H9 (cell line): Measurements from ENCODE around the gene FHIT. TPM values are rescaled to one million over a fixed set of nuclear protein-coding genes. Genes with fewer than 3 reads are reported as not detected.

ENCODE experiments used
- DNase-seq: peaks from one replicate; pipeline ENCODE4 v3.0.0-alpha.2; 2017
- H2AFZ ChIP-seq: one replicate; pipeline ENCODE4 v1.6.1; 2013; ENCODE audit warnings: mild to moderate bottlenecking, low read length, control low read depth, moderate library complexity
- H2AK5ac ChIP-seq: 2 replicates; pipeline ENCODE4 v1.6.1; 2013; ENCODE audit warnings: low read length, control low read depth, mixed read lengths; ENCODE audit not compliant: insufficient read length
- H2BK120ac ChIP-seq: one replicate; pipeline ENCODE4 v1.6.1; 2013; ENCODE audit warnings: low read depth, mild to moderate bottlenecking, low read length, control low read depth, inconsistent platforms; ENCODE audit not compliant: poor library complexity, severe bottlenecking
- H2BK12ac ChIP-seq: 2 replicates; pipeline ENCODE4 v1.6.1; 2013; ENCODE audit warnings: low read length, control low read depth, mixed read lengths, low read depth; ENCODE audit not compliant: insufficient read length
- H2BK15ac ChIP-seq: 2 replicates; pipeline ENCODE4 v1.6.1; 2013; ENCODE audit warnings: low read depth, low read length, control low read depth
- H2BK20ac ChIP-seq: one replicate; pipeline ENCODE4 v1.6.1; 2013; ENCODE audit warnings: low read depth, mild to moderate bottlenecking, low read length, control low read depth, inconsistent platforms; ENCODE audit not compliant: poor library complexity, severe bottlenecking
- H2BK5ac ChIP-seq: 2 replicates; pipeline ENCODE4 v1.6.1; 2013; ENCODE audit warnings: low read length, control low read depth, mixed read lengths; ENCODE audit not compliant: insufficient read length
- H3K14ac ChIP-seq: 2 replicates; pipeline ENCODE4 v1.6.1; 2013; ENCODE audit warnings: low read length, control low read depth; ENCODE audit not compliant: insufficient read depth
- H3K18ac ChIP-seq: 2 replicates; pipeline ENCODE4 v1.6.1; 2013; ENCODE audit warnings: low read depth, mild to moderate bottlenecking, mixed read lengths, low read length, control low read depth; ENCODE audit not compliant: insufficient read length
- H3K23ac ChIP-seq: 2 replicates; pipeline ENCODE4 v1.6.1; 2013; ENCODE audit warnings: low read length, control low read depth, mixed read lengths, low read depth; ENCODE audit not compliant: insufficient read length
- H3K23me2 ChIP-seq: 2 replicates; pipeline ENCODE4 v1.6.1; 2013; ENCODE audit warnings: low read depth, mild to moderate bottlenecking, mixed read lengths, low read length, control low read depth; ENCODE audit not compliant: insufficient read length, poor library complexity, severe bottlenecking
- H3K27ac ChIP-seq: 2 replicates; pipeline ENCODE4 v1.5.1; 2013; ENCODE audit warnings: low read length, control low read depth, mixed read lengths, low read depth; ENCODE audit not compliant: insufficient read length
- H3K27me3 ChIP-seq: 2 replicates; pipeline ENCODE4 v1.6.1; 2013; ENCODE audit warnings: low read length, control low read depth, inconsistent platforms; ENCODE audit not compliant: insufficient read depth
- H3K4ac ChIP-seq: 2 replicates; pipeline ENCODE4 v1.6.1; 2013; ENCODE audit warnings: low read depth, mild to moderate bottlenecking, control low read depth, inconsistent platforms, low read length, moderate library complexity
- H3K4me1 ChIP-seq: 2 replicates; pipeline ENCODE4 v1.6.1; 2013; ENCODE audit warnings: low read length, control low read depth, inconsistent platforms; ENCODE audit not compliant: insufficient read depth
- H3K4me2 ChIP-seq: 2 replicates; pipeline ENCODE4 v1.6.1; 2013; ENCODE audit warnings: low read length, control low read depth, mixed read lengths; ENCODE audit not compliant: insufficient read length, insufficient read depth
- H3K56ac ChIP-seq: 2 replicates; pipeline ENCODE4 v1.6.1; 2013; ENCODE audit warnings: low read depth, mild to moderate bottlenecking, mixed read lengths, low read length, control low read depth; ENCODE audit not compliant: insufficient read length
- H3K79me1 ChIP-seq: 2 replicates; pipeline ENCODE4 v1.6.1; 2013; ENCODE audit warnings: low read depth, mild to moderate bottlenecking, moderate library complexity, low read length, control low read depth, inconsistent platforms; ENCODE audit not compliant: insufficient read depth, poor library complexity, severe bottlenecking
- H3K79me2 ChIP-seq: 2 replicates; pipeline ENCODE4 v1.6.1; 2013; ENCODE audit warnings: low read length, control low read depth, inconsistent platforms; ENCODE audit not compliant: insufficient read depth
- H3K9ac ChIP-seq: 2 replicates; pipeline ENCODE4 v1.6.1; 2013; ENCODE audit warnings: low read length, control low read depth, mixed read lengths; ENCODE audit not compliant: insufficient read length; ENCODE audit errors: extremely low read depth
- H3K9me3 ChIP-seq: one replicate; pipeline ENCODE4 v1.6.1; 2013; ENCODE audit warnings: low read depth, low read length, inconsistent platforms; ENCODE audit not compliant: control insufficient read depth
- H3T11ph ChIP-seq: one replicate; pipeline ENCODE4 v1.6.1; 2013; ENCODE audit warnings: mild to moderate bottlenecking, low read length, control low read depth, inconsistent platforms
- H4K20me1 ChIP-seq: one replicate; pipeline ENCODE4 v1.6.1; 2013; ENCODE audit not compliant: control insufficient read depth, insufficient read length, insufficient read depth
- H4K5ac ChIP-seq: 2 replicates; pipeline ENCODE4 v1.6.1; 2013; ENCODE audit warnings: low read depth, mild to moderate bottlenecking, mixed read lengths, low read length, control low read depth; ENCODE audit not compliant: insufficient read length
- H4K8ac ChIP-seq: replicated peaks from 2 replicates; pipeline ENCODE4 v1.6.1; 2013; ENCODE audit warnings: low read length, control low read depth, mixed read lengths, low read depth; ENCODE audit not compliant: insufficient read length
- H4K91ac ChIP-seq: 2 replicates; pipeline ENCODE4 v1.6.1; 2013; ENCODE audit warnings: low read depth, mild to moderate bottlenecking, moderate library complexity, mixed read lengths, low read length, control low read depth; ENCODE audit not compliant: insufficient read length
- H3K27ac Mint-ChIP-seq, 3 experiments: 2 replicates in 2 of 3; 3 replicates in 1 of 3; pipeline ENCODE4 v1.8.0; 2020 to 2021; ENCODE audit warnings: mixed read lengths in 3 of 3, mild to moderate bottlenecking in 1 of 3, moderate library complexity in 1 of 3
- H3K27me3 Mint-ChIP-seq: 2 replicates; pipeline ENCODE4 v1.8.0; 2021; ENCODE audit warnings: low read depth, mild to moderate bottlenecking, moderate library complexity, mixed read lengths
- H3K36me3 Mint-ChIP-seq, 3 experiments: 2 replicates in 2 of 3; 3 replicates in 1 of 3; pipeline ENCODE4 v1.8.0; 2020 to 2021; ENCODE audit warnings: low read depth in 3 of 3, mixed read lengths in 3 of 3; ENCODE audit not compliant: insufficient read depth in 1 of 3
- H3K4me1 Mint-ChIP-seq, 2 experiments: 2 replicates each; pipeline ENCODE4 v1.8.0; 2020; ENCODE audit warnings: mixed read lengths in 2 of 2
- H3K4me3 Mint-ChIP-seq, 2 experiments: 2 replicates in 1 of 2; 3 replicates in 1 of 2; pipeline ENCODE4 v1.8.0; 2020 to 2021; ENCODE audit warnings: mild to moderate bottlenecking in 2 of 2, mixed read lengths in 2 of 2, moderate library complexity in 1 of 2
- H3K9me3 Mint-ChIP-seq, 2 experiments: 2 replicates in 1 of 2; 3 replicates in 1 of 2; pipeline ENCODE4 v1.8.0; 2020; ENCODE audit warnings: mild to moderate bottlenecking in 2 of 2, mixed read lengths in 2 of 2, moderate library complexity in 1 of 2
- WGBS: extraction: QIAGEN DNeasy Blood & Tissue Kit; methylation state at CpG from one replicate; pipeline ENCODE4 v1.1.7; 2013; ENCODE audit warnings: missing lambda C conversion rate, low lambda C conversion rate, mixed read lengths; ENCODE audit not compliant: insufficient read length; ENCODE audit errors: extremely low coverage; 5-methylcytosine and 5-hydroxymethylcytosine counted together
- total RNA-seq: library from RNA; stranded (reverse); gene quantifications from 2 replicates; pipeline ENCODE4 v1.2.1, GENCODE V29; 2021
- TF ChIP-seq, protein P1 (sequence below): fragments of 200-600 bp; sonication (generic); conservative IDR thresholded peaks from 3 replicates; pipeline ENCODE4 v1.8.0; 2021; ENCODE audit warnings: antibody characterized with exemption, mild to moderate bottlenecking

The FHIT gene
- total RNA-seq, 1 experiment from 2014 or later: 3.0 TPM

DNA sequence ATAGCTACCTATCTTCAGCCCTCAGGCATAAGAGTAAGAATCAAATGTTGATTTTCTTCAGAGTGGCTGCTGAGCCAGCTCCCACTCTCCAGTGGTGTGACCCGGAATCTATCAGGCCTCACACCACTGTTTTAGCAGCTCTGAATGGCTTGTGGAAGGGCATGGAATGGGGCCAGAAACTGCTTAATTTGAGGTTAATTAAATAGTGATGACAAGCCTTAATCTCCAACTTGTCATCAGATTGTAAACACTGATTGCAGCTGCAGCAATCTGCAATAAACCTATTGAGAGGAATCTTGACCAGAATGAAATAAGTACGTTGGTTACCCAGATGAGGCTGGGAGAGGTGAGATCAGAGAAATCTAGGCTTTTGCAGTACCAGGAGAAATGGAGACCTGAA is 317.4 kb downstream of the FHIT start:
- Histone ChIP-seq H3K4ac (no peak overlapping the region), H3K9me3 (no peaks in the 10 kb centered on the region), H2BK12ac (no peak overlapping the region), H3K9ac (no peak overlapping the region), H2AK5ac (no peak overlapping the region), H3K56ac (no peak overlapping the region), H3T11ph (no peak overlapping the region), H3K4me2 (no peak overlapping the region), H2BK5ac (no peak overlapping the region), H2BK120ac (no peak overlapping the region), H3K27ac (no peak overlapping the region), H3K23me2 (no peaks in the 10 kb centered on the region), H3K27me3 (no peaks in the 10 kb centered on the region), H4K20me1 (no peaks in the 10 kb centered on the region), H3K79me2 (no peaks in the 10 kb centered on the region), H3K79me1 (no peaks in the 10 kb centered on the region), H2AFZ (no peak overlapping the region), H4K91ac (no peak overlapping the region), H3K4me1 (no peaks in the 10 kb centered on the region), H3K18ac (no peak overlapping the region), H2BK15ac (no peak overlapping the region), H4K8ac (no peak overlapping the region), H4K5ac (no peak overlapping the region), H2BK20ac (no peak overlapping the region), H3K23ac (no peak overlapping the region), H3K14ac (no peak overlapping the region)
- H3K9me3 Mint-ChIP-seq: no peaks in the 10 kb centered on the region
- no peaks in the 10 kb centered on the region; a peak in 2 of 7 replicates for H3K36me3 Mint-ChIP-seq
- DNase-seq: no peak
- H3K27ac Mint-ChIP-seq: 0 out of 7 replicates have a peak overlapping the region, but pooled peaks of 1 of the 3 experiments have one; percentile 21
- no CpG with 5 or more reads among the region's 2 CpGs for WGBS
- no peak overlapping the region for H3K4me3 Mint-ChIP-seq
- H3K4me1 Mint-ChIP-seq: peaks cover 5 to 10% of the 10 kb centered on the region in 2 experiments
- TF ChIP-seq, protein P1, sequence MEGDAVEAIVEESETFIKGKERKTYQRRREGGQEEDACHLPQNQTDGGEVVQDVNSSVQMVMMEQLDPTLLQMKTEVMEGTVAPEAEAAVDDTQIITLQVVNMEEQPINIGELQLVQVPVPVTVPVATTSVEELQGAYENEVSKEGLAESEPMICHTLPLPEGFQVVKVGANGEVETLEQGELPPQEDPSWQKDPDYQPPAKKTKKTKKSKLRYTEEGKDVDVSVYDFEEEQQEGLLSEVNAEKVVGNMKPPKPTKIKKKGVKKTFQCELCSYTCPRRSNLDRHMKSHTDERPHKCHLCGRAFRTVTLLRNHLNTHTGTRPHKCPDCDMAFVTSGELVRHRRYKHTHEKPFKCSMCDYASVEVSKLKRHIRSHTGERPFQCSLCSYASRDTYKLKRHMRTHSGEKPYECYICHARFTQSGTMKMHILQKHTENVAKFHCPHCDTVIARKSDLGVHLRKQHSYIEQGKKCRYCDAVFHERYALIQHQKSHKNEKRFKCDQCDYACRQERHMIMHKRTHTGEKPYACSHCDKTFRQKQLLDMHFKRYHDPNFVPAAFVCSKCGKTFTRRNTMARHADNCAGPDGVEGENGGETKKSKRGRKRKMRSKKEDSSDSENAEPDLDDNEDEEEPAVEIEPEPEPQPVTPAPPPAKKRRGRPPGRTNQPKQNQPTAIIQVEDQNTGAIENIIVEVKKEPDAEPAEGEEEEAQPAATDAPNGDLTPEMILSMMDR: no peak
- H3K27me3 Mint-ChIP-seq: no peaks in the 10 kb centered on the region
